GM12878 (cell line): ENCODE results near the gene MGRN1. TPM values are rescaled to one million over a fixed set of nuclear protein-coding genes. Genes with fewer than 3 reads are reported as not detected.

Experiments used
- CBFB ChIP-seq: IDR thresholded peaks from 2 replicates; pipeline ENCODE4 v1.6.1; 2016; ENCODE audit warnings: antibody characterized with exemption, low read depth
- EED ChIP-seq: sonication (generic); IDR thresholded peaks from 2 replicates; pipeline ENCODE4 v1.6.1; 2016; ENCODE audit warnings: antibody characterized with exemption, low read depth
- ETV6 ChIP-seq, 2 experiments: fragments of 450-650 bp in 1 of 2; IDR thresholded peaks in 1 of 2; conservative IDR thresholded peaks in 1 of 2; 2 replicates each; pipeline ENCODE4 v1.6.1; 2014; ENCODE audit warnings: antibody characterized with exemption in 1 of 2, borderline replicate concordance in 1 of 2, low read depth in 1 of 2, mild to moderate bottlenecking in 1 of 2, moderate library complexity in 1 of 2
- IRF4 ChIP-seq: IDR thresholded peaks from 2 replicates; pipeline ENCODE4 v1.6.1; 2011; ENCODE audit warnings: low read depth, low read length
- LARP7 ChIP-seq: fragments of 450-650 bp; IDR thresholded peaks from 2 replicates; pipeline ENCODE4 v1.6.1; 2017; ENCODE audit warnings: mild to moderate bottlenecking
- NFIC ChIP-seq: IDR thresholded peaks from 2 replicates; pipeline ENCODE4 v1.6.1; 2012; ENCODE audit warnings: low read depth, mild to moderate bottlenecking, inconsistent platforms, low read length, moderate library complexity
- PAX8 ChIP-seq: fragments of 450-650 bp; IDR thresholded peaks from 2 replicates; pipeline ENCODE4 v1.6.1; 2017; ENCODE audit warnings: mild to moderate bottlenecking, moderate library complexity
- RB1 ChIP-seq: fragments of 450-650 bp; formaldehyde crosslinking; IDR thresholded peaks from 2 replicates; pipeline ENCODE4 v1.6.1; 2017; ENCODE audit warnings: mild to moderate bottlenecking, borderline replicate concordance
- RELA ChIP-seq: fragments of 450-650 bp; IDR thresholded peaks from 2 replicates; pipeline ENCODE4 v1.8.0; 2014; ENCODE audit warnings: borderline replicate concordance; ENCODE audit not compliant: partially characterized antibody
- RUNX3 ChIP-seq: IDR thresholded peaks from 2 replicates; pipeline ENCODE4 v1.6.1; 2012; ENCODE audit warnings: low read length, inconsistent platforms
- SMAD1 ChIP-seq: fragments of 450-650 bp; IDR thresholded peaks from 2 replicates; pipeline ENCODE4 v1.6.1; 2018; ENCODE audit warnings: mild to moderate bottlenecking, low read depth; ENCODE audit not compliant: partially characterized antibody
- SPI1 ChIP-seq: IDR thresholded peaks from 2 replicates; pipeline ENCODE4 v1.6.1; 2011; ENCODE audit warnings: low read depth, mild to moderate bottlenecking, low read length, moderate library complexity, borderline replicate concordance; ENCODE audit not compliant: insufficient read depth
- SRF ChIP-seq, 2 experiments: IDR thresholded peaks; 2 replicates each; pipeline ENCODE4 v1.6.1; 2011; ENCODE audit warnings: low read depth in 2 of 2, low read length in 2 of 2, mild to moderate bottlenecking in 1 of 2, moderate library complexity in 1 of 2
- TCF12 ChIP-seq: IDR thresholded peaks from 2 replicates; pipeline ENCODE4 v1.6.1; 2011; ENCODE audit warnings: low read depth, mild to moderate bottlenecking, low read length
- YBX1 ChIP-seq: fragments of 450-650 bp; IDR thresholded peaks from 2 replicates; pipeline ENCODE4 v1.6.1; 2016; ENCODE audit warnings: antibody characterized with exemption
- ZNF274 ChIP-seq: IDR thresholded peaks from one replicate; pipeline ENCODE4 v1.8.0; 2011; ENCODE audit not compliant: insufficient read length, insufficient read depth
- ZNF622 ChIP-seq: fragments of 450-650 bp; IDR thresholded peaks from 2 replicates; pipeline ENCODE4 v1.6.1; 2017; ENCODE audit warnings: mild to moderate bottlenecking, inconsistent platforms
- polyA plus RNA-seq, 11 experiments: library from polyadenylated mRNA; depleted of rRNA in 4 of 11; unstranded in 6 of 11; stranded (reverse) in 5 of 11; fragments of >200 nt; fragmentation: Nextera tagmentation in 4 of 11; fragmentation: Illumina TruSeq in 1 of 11; extraction: Ambion mirVana in 4 of 11; extraction: Trizol in 1 of 11; gene quantifications; 1 replicate in 1 of 11; 2 replicates in 10 of 11; pipeline versions ENCODE4 v1.2.1 to v1.2.3, GENCODE V29; 2011 to 2016; ENCODE audit warnings: inconsistent platforms in 2 of 11, missing spikeins in 2 of 11, low read depth in 1 of 11
- total RNA-seq, 4 experiments: library from RNA; depleted of rRNA in 3 of 4; stranded (reverse); fragments of >200 nt in 3 of 4; fragmentation: Illumina TruSeq in 1 of 4; extraction: Trizol in 1 of 4; gene quantifications; 2 replicates each; pipeline versions ENCODE4 v1.2.1 to v1.2.3, GENCODE V29; 2013 to 2021
- TF ChIP-seq, protein P1 (sequence below): fragments of 450-650 bp; IDR thresholded peaks from 2 replicates; pipeline ENCODE4 v1.6.1; 2017; ENCODE audit warnings: borderline replicate concordance
- TF ChIP-seq, protein P2 (sequence below): fragments of 450-650 bp; IDR thresholded peaks from 2 replicates; pipeline ENCODE4 v1.6.1; 2017; ENCODE audit warnings: antibody characterized with exemption, mild to moderate bottlenecking, moderate library complexity
- TF ChIP-seq, protein P3 (sequence below): IDR thresholded peaks from 2 replicates; pipeline ENCODE4 v1.6.1; 2012; ENCODE audit warnings: low read depth, low read length, improper control_type of control experiment
- TF ChIP-seq, protein P4 (sequence below): fragments of 450-650 bp; formaldehyde crosslinking; IDR thresholded peaks from 2 replicates; pipeline ENCODE4 v1.5.0; 2022; ENCODE audit warnings: mild to moderate bottlenecking, missing genetic modification characterization

MGRN1 gene
- total and polyA plus RNA-seq, 10 of the 15 experiments (the other 5 are each of a cell fraction or from before 2014, with no cell fraction given): 0.35 to 86.7 (median 14.6) TPM

DNA sequence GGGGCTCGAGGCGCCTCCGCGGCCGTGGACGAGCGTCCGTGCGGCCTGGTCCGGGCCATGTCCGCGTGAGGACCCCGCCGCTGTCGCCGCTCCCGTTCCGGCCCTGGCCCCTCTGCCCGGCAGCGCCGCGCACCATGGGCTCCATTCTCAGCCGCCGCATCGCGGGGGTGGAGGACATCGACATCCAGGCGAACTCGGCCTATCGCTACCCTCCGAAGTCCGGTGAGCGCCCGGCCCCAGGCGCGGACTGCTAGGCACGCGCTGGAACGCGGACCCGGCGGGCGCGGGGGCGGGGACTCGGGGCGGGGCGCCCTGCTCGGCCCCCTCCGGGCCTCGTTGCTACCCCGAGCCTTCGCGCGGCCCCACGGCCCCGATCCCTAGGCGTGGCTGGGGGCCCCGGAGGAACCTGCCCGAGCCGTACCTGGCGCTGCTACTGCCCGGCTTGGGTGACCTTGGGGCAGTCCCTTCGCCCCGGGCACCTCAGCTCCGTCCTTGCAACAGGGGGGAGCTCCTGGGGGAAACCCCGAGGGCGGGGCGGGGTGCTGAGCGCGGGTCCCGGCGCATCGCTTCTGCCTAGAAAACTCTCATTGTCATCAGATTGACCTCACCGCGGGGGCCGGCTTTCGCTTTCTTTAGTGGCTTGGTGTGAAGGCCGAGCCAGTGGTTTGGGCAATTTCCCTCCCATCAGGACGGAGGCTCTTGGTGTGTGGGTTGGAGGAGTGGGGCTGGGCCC, 367 bp downstream of the MGRN1 start (continued):
- TF ChIP-seq CBFB: no peak; the same call in 1 of the 2 replicates
- TF ChIP-seq, protein P1, sequence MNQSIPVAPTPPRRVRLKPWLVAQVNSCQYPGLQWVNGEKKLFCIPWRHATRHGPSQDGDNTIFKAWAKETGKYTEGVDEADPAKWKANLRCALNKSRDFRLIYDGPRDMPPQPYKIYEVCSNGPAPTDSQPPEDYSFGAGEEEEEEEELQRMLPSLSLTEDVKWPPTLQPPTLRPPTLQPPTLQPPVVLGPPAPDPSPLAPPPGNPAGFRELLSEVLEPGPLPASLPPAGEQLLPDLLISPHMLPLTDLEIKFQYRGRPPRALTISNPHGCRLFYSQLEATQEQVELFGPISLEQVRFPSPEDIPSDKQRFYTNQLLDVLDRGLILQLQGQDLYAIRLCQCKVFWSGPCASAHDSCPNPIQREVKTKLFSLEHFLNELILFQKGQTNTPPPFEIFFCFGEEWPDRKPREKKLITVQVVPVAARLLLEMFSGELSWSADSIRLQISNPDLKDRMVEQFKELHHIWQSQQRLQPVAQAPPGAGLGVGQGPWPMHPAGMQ: no peak
- no peak for TF ChIP-seq ZNF274
- no peak for TF ChIP-seq ZNF622
- peak; percentile 24; the same call in 1 of the 2 replicates for TF ChIP-seq RB1
- TF ChIP-seq, protein P2, sequence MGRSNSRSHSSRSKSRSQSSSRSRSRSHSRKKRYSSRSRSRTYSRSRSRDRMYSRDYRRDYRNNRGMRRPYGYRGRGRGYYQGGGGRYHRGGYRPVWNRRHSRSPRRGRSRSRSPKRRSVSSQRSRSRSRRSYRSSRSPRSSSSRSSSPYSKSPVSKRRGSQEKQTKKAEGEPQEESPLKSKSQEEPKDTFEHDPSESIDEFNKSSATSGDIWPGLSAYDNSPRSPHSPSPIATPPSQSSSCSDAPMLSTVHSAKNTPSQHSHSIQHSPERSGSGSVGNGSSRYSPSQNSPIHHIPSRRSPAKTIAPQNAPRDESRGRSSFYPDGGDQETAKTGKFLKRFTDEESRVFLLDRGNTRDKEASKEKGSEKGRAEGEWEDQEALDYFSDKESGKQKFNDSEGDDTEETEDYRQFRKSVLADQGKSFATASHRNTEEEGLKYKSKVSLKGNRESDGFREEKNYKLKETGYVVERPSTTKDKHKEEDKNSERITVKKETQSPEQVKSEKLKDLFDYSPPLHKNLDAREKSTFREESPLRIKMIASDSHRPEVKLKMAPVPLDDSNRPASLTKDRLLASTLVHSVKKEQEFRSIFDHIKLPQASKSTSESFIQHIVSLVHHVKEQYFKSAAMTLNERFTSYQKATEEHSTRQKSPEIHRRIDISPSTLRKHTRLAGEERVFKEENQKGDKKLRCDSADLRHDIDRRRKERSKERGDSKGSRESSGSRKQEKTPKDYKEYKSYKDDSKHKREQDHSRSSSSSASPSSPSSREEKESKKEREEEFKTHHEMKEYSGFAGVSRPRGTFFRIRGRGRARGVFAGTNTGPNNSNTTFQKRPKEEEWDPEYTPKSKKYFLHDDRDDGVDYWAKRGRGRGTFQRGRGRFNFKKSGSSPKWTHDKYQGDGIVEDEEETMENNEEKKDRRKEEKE: no peak
- peak; percentile 78 for TF ChIP-seq RUNX3
- TF ChIP-seq TCF12: no peak
- TF ChIP-seq, protein P3, sequence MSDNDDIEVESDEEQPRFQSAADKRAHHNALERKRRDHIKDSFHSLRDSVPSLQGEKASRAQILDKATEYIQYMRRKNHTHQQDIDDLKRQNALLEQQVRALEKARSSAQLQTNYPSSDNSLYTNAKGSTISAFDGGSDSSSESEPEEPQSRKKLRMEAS: 0 out of 2 replicates have a peak, but pooled peaks have one; percentile 35
- TF ChIP-seq YBX1: no peak
- no peak for TF ChIP-seq SPI1
- TF ChIP-seq ETV6 (conservative IDR thresholded peaks at IDR 0.05 in 1 of 2, IDR thresholded peaks at IDR 0.05 in 1 of 2; ENCODE audit: borderline replicate concordance in 1 of 2, low read depth in 1 of 2): no peak
- TF ChIP-seq SMAD1: no peak
- TF ChIP-seq NFIC: no peak
- no peak for TF ChIP-seq SRF (IDR thresholded peaks at IDR 0.05; ENCODE audit: low read depth in 2 of 2, low read length in 2 of 2)
- no peak for TF ChIP-seq RELA
- peak; percentile 98 for TF ChIP-seq LARP7
- no peak for TF ChIP-seq IRF4
- TF ChIP-seq, protein P4, sequence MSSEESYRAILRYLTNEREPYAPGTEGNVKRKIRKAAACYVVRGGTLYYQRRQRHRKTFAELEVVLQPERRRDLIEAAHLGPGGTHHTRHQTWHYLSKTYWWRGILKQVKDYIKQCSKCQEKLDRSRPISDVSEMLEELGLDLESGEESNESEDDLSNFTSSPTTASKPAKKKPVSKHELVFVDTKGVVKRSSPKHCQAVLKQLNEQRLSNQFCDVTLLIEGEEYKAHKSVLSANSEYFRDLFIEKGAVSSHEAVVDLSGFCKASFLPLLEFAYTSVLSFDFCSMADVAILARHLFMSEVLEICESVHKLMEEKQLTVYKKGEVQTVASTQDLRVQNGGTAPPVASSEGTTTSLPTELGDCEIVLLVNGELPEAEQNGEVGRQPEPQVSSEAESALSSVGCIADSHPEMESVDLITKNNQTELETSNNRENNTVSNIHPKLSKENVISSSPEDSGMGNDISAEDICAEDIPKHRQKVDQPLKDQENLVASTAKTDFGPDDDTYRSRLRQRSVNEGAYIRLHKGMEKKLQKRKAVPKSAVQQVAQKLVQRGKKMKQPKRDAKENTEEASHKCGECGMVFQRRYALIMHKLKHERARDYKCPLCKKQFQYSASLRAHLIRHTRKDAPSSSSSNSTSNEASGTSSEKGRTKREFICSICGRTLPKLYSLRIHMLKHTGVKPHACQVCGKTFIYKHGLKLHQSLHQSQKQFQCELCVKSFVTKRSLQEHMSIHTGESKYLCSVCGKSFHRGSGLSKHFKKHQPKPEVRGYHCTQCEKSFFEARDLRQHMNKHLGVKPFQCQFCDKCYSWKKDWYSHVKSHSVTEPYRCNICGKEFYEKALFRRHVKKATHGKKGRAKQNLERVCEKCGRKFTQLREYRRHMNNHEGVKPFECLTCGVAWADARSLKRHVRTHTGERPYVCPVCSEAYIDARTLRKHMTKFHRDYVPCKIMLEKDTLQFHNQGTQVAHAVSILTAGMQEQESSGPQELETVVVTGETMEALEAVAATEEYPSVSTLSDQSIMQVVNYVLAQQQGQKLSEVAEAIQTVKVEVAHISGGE (CRISPR knock-in tag): no peak
- no peak; the same call in 1 of the 2 replicates for TF ChIP-seq EED
- no peak for TF ChIP-seq PAX8
